ENCODE results near the gene NCOR2. TPM values are rescaled to one million over a fixed set of nuclear protein-coding genes. Genes with fewer than 3 reads are reported as not detected.

NCOR2 gene
- total and polyA plus RNA-seq, 2 of the 8 experiments (the other 6 are each of a cell fraction or from before 2014, with no cell fraction given): 14.8 to 275 TPM

GRCh38 chr12:124519746-124520145 is 47.7 kb downstream of the NCOR2 start (continued):
- TF ChIP-seq CHD7 (IDR thresholded peaks at IDR 0.05; ENCODE audit: insufficient replicate concordance, low read length) (no peak), GABPA (IDR thresholded peaks at IDR 0.05; ENCODE audit: borderline replicate concordance, insufficient read depth, low read length) (no peak), BRCA1 (IDR thresholded peaks at IDR 0.05; ENCODE audit: low read depth, low read length) (no peak), CTCF (IDR thresholded peaks at IDR 0.05; ENCODE audit: control extremely low read depth in 1 of 3, insufficient read depth in 1 of 3, low read depth in 1 of 3, low read length in 3 of 3) (no peak), GTF2F1 (IDR thresholded peaks at IDR 0.05; ENCODE audit: borderline replicate concordance, low read depth, low read length) (no peak), CEBPB (IDR thresholded peaks at IDR 0.05; ENCODE audit: low read depth, low read length) (no peak), CREB1 (IDR thresholded peaks at IDR 0.05) (no peak), RBBP5 (IDR thresholded peaks at IDR 0.05; ENCODE audit: borderline replicate concordance, low read depth, low read length) (no peak), NANOG (IDR thresholded peaks at IDR 0.05; ENCODE audit: insufficient read depth, low read depth, low read length, poor library complexity, severe bottlenecking) (no peak)

All from H1 (cell line).